ENCODE measurements around the gene SNX6. TPM values are rescaled to one million over a fixed set of nuclear protein-coding genes. Genes with fewer than 3 reads are reported as not detected.
"Not testable (repeated sequence)": the region's sequence is repeated elsewhere in the genome, so short reads cannot be mapped to it uniquely, and the experiment has no call there.

The SNX6 gene
- total and polyA plus RNA-seq, 7 donors = 30.7 to 66.2 (median 43.8) TPM

DNA sequence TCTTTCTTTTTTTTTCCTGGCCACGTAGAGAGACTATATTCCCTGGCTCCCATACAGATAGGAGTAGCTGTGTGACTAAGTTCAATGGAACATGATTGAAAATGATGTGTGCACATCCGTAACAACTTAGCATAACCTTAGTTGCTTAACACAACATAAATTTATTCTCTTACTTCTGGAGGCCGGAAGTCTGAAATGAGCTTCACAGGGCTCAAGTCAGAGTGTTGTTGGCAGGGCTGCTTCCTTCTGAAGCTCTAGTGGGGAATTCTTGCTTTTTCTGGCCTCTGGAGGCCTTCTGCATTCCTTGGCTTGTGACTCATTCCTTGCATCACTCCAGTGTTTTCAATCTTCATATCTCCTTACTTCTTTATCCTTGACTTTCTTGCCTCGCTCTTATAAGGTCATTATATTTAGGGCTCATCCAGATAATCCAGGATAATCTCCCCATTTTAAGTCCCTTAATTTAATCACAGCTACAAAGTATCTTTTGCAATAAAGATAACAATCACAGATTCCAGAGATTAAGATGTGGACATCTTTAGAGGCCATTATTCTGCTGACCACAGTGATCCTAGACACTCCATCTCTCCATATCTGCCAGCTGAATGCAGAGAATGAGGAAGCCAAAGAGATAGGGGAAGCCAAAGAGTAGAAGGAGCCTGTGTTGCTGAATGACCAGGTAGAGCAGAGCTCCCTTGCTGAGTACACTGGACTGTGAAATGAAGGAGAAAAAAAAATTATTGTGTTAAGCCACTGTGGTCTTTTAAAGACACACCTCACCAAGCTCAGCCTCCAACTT lies 21.0 kb upstream of the SNX6 start:
- ATAC-seq (peak; percentile 40 to 55 (median 48)), DNase-seq (peak in 1 of 2 donors; percentile 20)
- Histone ChIP-seq H3K27me3 (ENCODE audit: insufficient read depth in 3 of 3, low read length in 2 of 3) (no peaks in the 10 kb centered on the region), H3K9me3 (no peaks in the 10 kb centered on the region), H3K27ac (no peak overlapping the region), H3K4me1 (no peaks in the 10 kb centered on the region), H3K36me3 (ENCODE audit: insufficient read depth in 1 of 2, low read depth in 1 of 2) (no peaks in the 10 kb centered on the region), H3K4me3 (no peak overlapping the region)
- TF ChIP-seq, protein P1, sequence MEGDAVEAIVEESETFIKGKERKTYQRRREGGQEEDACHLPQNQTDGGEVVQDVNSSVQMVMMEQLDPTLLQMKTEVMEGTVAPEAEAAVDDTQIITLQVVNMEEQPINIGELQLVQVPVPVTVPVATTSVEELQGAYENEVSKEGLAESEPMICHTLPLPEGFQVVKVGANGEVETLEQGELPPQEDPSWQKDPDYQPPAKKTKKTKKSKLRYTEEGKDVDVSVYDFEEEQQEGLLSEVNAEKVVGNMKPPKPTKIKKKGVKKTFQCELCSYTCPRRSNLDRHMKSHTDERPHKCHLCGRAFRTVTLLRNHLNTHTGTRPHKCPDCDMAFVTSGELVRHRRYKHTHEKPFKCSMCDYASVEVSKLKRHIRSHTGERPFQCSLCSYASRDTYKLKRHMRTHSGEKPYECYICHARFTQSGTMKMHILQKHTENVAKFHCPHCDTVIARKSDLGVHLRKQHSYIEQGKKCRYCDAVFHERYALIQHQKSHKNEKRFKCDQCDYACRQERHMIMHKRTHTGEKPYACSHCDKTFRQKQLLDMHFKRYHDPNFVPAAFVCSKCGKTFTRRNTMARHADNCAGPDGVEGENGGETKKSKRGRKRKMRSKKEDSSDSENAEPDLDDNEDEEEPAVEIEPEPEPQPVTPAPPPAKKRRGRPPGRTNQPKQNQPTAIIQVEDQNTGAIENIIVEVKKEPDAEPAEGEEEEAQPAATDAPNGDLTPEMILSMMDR (IDR thresholded peaks at IDR 0.05) = no peak
- WGBS, 3 donors = 71 to 82% (median 77%) methylated on average over 4 of the region's 4 CpGs
- intact Hi-C loops (cut with DNase I) = no loop called here

DNA sequence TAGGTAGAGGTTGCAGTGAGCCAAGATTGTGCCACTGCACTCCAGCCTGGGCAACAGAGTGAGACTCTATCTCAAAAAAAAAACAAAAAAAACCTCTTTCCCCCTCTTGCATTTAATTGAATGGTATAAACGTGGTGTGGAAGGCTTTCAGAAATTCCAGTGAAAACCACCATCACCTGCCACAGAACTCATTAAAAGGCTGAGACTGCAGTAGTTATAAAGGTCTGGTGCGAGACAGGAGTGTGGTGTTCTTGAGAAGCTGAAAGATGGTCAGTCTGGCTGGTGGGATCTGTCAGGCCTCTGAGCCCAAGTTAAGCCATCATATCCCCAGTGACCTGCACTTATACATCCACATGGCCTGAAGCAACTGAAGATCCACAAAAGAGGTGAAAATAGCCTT lies 20.1 kb upstream of the SNX6 start:
- ATAC-seq; H3K4me1 ChIP-seq; H3K9me3 ChIP-seq; H3K4me3 ChIP-seq; H3K27me3 ChIP-seq (ENCODE audit: insufficient read depth in 3 of 3, low read length in 2 of 3); H3K27ac ChIP-seq; H3K36me3 ChIP-seq (ENCODE audit: insufficient read depth in 1 of 2, low read depth in 1 of 2); intact Hi-C loops (cut with DNase I); DNase-seq: not testable (repeated sequence)
- 72 to 81% (median 74%) methylated on average over 2 of the region's 2 CpGs for WGBS, 3 donors

DNA sequence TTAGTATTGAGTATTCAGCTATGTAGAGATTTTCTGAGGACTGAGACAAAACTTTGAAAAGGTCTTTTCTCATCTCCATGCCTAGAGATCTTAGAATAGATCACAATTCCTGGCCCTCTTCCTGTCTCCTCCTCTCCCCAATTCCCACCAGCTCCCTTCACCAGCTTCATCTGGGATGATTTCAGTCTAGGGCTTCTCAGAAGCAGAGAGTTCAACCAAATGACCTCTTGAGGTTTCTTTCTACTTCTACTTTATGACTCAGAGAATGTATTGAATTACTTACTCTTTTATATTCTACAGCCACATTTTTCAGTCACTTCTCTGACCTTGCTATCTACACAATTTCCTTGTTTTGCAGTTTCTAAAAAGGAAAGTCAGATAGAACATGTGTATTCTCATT lies 19.4 kb upstream of the SNX6 start:
- intact Hi-C loops (cut with DNase I) = no loop called here
- TF ChIP-seq, protein P1 (IDR thresholded peaks at IDR 0.05) = no peak
- ATAC-seq = no peak

DNA sequence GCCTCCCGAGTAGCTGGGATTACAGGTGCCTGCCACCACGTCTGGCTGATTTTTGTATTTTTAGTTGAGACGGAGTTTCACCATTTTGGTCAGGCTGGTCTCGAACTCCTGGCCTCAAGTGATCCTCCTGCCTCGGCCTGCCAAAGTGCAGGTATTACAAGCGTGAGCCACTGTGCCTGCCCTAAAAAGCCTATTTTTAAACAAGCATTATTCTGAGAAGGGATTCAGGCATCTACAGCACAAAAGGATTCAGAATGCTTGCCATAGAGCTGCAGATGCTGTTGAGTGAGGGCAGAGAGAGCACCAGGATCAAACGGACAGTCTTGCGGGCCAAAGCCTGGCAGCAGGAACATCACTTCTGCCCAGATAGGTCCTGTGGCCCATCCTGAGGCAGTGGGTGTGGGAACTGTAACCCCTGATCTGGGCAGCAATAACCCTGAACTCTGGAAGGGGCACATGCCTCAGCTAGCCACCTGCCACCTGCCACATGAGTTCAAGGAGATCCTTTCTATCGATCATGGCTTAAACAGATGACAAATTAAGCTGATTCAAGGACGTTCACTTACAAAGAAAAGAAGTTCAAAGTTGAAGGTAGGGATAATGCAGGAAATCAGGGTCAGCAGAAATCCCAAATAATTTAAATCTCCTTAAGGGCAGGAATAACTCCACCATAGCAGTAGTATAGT lies 16.8 kb upstream of the SNX6 start:
- TF ChIP-seq, protein P1 (IDR thresholded peaks at IDR 0.05) = no peak
- Histone ChIP-seq H3K27ac (no peak overlapping the region), H3K9me3 (no peaks in the 10 kb centered on the region), H3K4me1 (no peaks in the 10 kb centered on the region), H3K36me3 (ENCODE audit: insufficient read depth in 1 of 2, low read depth in 1 of 2) (no peaks in the 10 kb centered on the region), H3K4me3 (no peak overlapping the region), H3K27me3 (ENCODE audit: insufficient read depth in 3 of 3, low read length in 2 of 3) (no peaks in the 10 kb centered on the region)
- DNase-seq (no peak), ATAC-seq (no peak)
- intact Hi-C loops (cut with DNase I) = no loop called here
- 83 to 88% (median 88%) methylated on average over 10 of the region's 10 CpGs for WGBS, 3 donors

More for the DNA sequence above, 19.4 kb upstream of the SNX6 start:
- no peaks in the 10 kb centered on the region for H3K27me3 ChIP-seq (ENCODE audit: insufficient read depth in 3 of 3, low read length in 2 of 3)
- H3K27ac ChIP-seq = no peak overlapping the region
- H3K4me1 ChIP-seq = no peaks in the 10 kb centered on the region
- no peak for DNase-seq
- H3K4me3 ChIP-seq = no peak overlapping the region
- no peaks in the 10 kb centered on the region for H3K9me3 ChIP-seq
- no peaks in the 10 kb centered on the region for H3K36me3 ChIP-seq (ENCODE audit: insufficient read depth in 1 of 2, low read depth in 1 of 2)

DNA sequence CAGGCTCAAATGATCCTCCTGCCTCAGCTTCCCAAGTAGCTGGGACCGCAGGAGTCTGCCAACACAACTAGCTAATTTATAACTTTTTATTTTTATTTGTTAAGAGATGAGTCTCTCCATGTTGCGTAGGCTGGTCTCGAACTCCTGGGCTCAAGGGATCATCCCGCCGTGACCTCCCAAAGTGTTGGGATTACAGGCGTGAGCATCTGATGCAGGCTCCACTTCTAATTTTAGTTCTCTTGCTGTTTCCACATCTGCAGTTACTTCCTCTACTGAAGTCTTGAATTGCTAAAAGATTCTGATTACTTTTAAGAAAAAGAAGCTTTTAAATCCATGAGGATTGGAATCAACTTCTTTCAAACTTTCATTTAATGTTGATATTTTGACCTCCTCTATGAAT lies 13.4 kb upstream of the SNX6 start:
- H3K27me3 ChIP-seq (ENCODE audit: insufficient read depth in 3 of 3, low read length in 2 of 3) = no peaks in the 10 kb centered on the region
- no peak overlapping the region for H3K4me3 ChIP-seq
- ATAC-seq (no peak), DNase-seq (no peak)
- no peaks in the 10 kb centered on the region for H3K36me3 ChIP-seq (ENCODE audit: insufficient read depth in 1 of 2, low read depth in 1 of 2)
- TF ChIP-seq, protein P1 (IDR thresholded peaks at IDR 0.05) = no peak
- intact Hi-C loops (cut with DNase I) = no loop called here
- H3K27ac ChIP-seq = no peak overlapping the region
- no peaks in the 10 kb centered on the region for H3K9me3 ChIP-seq
- no peaks in the 10 kb centered on the region for H3K4me1 ChIP-seq
- WGBS, 3 donors = 75 to 84% (median 75%) methylated on average over 6 of the region's 6 CpGs

Data from psoas muscle (tissue), 8 donors.